ENCODE results near the gene DHRSX.
"Not testable (repeated sequence)": the region's sequence is repeated elsewhere in the genome, so short reads cannot be mapped to it uniquely, and the experiment has no call there.

DNA sequence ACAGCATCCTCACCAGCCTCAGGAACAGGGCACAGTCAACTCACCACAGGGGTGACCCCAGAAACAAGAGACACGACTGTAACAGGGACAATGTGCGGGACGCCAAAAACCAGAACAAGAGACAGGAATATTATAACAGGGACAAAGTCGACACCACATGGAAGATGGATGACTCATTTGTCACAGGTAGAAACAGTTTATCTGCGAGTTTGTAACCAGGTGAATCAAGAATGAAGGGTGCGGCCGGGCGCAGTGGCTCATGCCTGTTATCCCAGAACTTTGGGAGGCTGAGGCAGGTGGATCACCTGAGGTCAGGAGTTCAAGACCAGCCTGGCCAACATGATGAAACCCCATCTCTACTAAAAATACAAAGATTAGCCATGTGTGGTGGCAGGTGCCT, 44.7 kb downstream of the DHRSX start:
- TF ChIP-seq, protein P1, sequence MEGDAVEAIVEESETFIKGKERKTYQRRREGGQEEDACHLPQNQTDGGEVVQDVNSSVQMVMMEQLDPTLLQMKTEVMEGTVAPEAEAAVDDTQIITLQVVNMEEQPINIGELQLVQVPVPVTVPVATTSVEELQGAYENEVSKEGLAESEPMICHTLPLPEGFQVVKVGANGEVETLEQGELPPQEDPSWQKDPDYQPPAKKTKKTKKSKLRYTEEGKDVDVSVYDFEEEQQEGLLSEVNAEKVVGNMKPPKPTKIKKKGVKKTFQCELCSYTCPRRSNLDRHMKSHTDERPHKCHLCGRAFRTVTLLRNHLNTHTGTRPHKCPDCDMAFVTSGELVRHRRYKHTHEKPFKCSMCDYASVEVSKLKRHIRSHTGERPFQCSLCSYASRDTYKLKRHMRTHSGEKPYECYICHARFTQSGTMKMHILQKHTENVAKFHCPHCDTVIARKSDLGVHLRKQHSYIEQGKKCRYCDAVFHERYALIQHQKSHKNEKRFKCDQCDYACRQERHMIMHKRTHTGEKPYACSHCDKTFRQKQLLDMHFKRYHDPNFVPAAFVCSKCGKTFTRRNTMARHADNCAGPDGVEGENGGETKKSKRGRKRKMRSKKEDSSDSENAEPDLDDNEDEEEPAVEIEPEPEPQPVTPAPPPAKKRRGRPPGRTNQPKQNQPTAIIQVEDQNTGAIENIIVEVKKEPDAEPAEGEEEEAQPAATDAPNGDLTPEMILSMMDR (IDR thresholded peaks at IDR 0.05; ENCODE audit: insufficient read depth, low read depth, low read length), result not testable (repeated sequence)
- not testable (repeated sequence) for TF ChIP-seq EZH2 (IDR thresholded peaks at IDR 0.05; ENCODE audit: insufficient read depth, low read length)
